HEK293T (cell line): ENCODE measurements around the gene RBM20.

Experiments
- CTCF ChIA-PET: fragments of 350-600 bp; formaldehyde crosslinking; extraction: SDS; loops from one replicate; lab custom pipeline; 2021; ENCODE audit warnings: antibody characterized with exemption, inconsistent platforms; lab: Yijun Ruan, JAX
- POLR2A ChIA-PET: fragments of 350-600 bp; formaldehyde crosslinking; extraction: SDS; loops from one replicate; lab custom pipeline; 2020; ENCODE audit warnings: antibody characterized with exemption, inconsistent platforms; lab: Yijun Ruan, JAX
- DNase-seq: peaks from one replicate; pipeline ENCODE4 v3.0.0; 2012; ENCODE audit warnings: mixed read lengths; ENCODE audit errors: extremely low spot score
- ARNT ChIP-seq: fragments of 450-650 bp; IDR thresholded peaks from 2 replicates; pipeline ENCODE4 v1.6.1; 2017; ENCODE audit warnings: mild to moderate bottlenecking
- BHLHE40 ChIP-seq: fragments of 450-650 bp; IDR thresholded peaks from 2 replicates; pipeline ENCODE4 v1.6.1; 2016; ENCODE audit warnings: mild to moderate bottlenecking, moderate library complexity, borderline replicate concordance
- CTBP1 ChIP-seq: fragments of 450-650 bp; IDR thresholded peaks from 2 replicates; pipeline ENCODE4 v1.6.1; 2016; ENCODE audit warnings: borderline replicate concordance
- ELF4 ChIP-seq: fragments of 450-650 bp; IDR thresholded peaks from 2 replicates; pipeline ENCODE4 v1.6.1; 2017; ENCODE audit warnings: antibody characterized with exemption
- FOXA1 ChIP-seq: fragments of 450-650 bp; IDR thresholded peaks from 2 replicates; pipeline ENCODE4 v1.6.1; 2016; ENCODE audit warnings: mild to moderate bottlenecking
- FOXM1 ChIP-seq: fragments of 450-650 bp; IDR thresholded peaks from 2 replicates; pipeline ENCODE4 v1.6.1; 2017; ENCODE audit warnings: mild to moderate bottlenecking, borderline replicate concordance
- HDGF ChIP-seq: fragments of 450-650 bp; IDR thresholded peaks from 2 replicates; pipeline ENCODE4 v1.6.1; 2017; ENCODE audit warnings: antibody characterized with exemption, borderline replicate concordance
- L3MBTL2 ChIP-seq: fragments of 450-650 bp; conservative IDR thresholded peaks from 2 replicates; pipeline ENCODE4 v1.6.1; 2016; ENCODE audit warnings: mild to moderate bottlenecking
- LEF1 ChIP-seq: fragments of 450-650 bp; IDR thresholded peaks from 2 replicates; pipeline ENCODE4 v1.6.1; 2017; ENCODE audit warnings: mild to moderate bottlenecking, borderline replicate concordance
- NFRKB ChIP-seq: fragments of 450-650 bp; IDR thresholded peaks from 2 replicates; pipeline ENCODE4 v1.6.1; 2016; ENCODE audit warnings: mild to moderate bottlenecking, moderate library complexity
- PKNOX1 ChIP-seq: fragments of 450-650 bp; IDR thresholded peaks from 2 replicates; pipeline ENCODE4 v1.6.1; 2016
- SP1 ChIP-seq: fragments of 450-650 bp; IDR thresholded peaks from 2 replicates; pipeline ENCODE4 v1.6.1; 2017
- SUZ12 ChIP-seq: fragments of 450-650 bp; IDR thresholded peaks from 2 replicates; pipeline ENCODE4 v1.6.1; 2016; ENCODE audit warnings: mild to moderate bottlenecking
- TARDBP ChIP-seq: fragments of 450-650 bp; IDR thresholded peaks from 2 replicates; pipeline ENCODE4 v1.6.1; 2016
- ZNF384 ChIP-seq: fragments of 450-650 bp; IDR thresholded peaks from 2 replicates; pipeline ENCODE4 v1.6.1; 2016

The RBM20 gene

GRCh38 chr10:110779489-110779888 is 135.4 kb downstream of the RBM20 start:
- CTCF ChIA-PET: no interaction called here
- TF ChIP-seq SP1 (no peak), SUZ12 (no peak), PKNOX1 (no peak), TARDBP (no peak), ELF4 (no peak), FOXA1 (no peak), FOXM1 (no peak), NFRKB (no peak)
- POLR2A ChIA-PET: no interaction called here
- no peak for DNase-seq

- TF ChIP-seq ARNT (no peak), L3MBTL2 (no peak), LEF1 (no peak), SUZ12 (no peak), BHLHE40 (no peak), ELF4 (no peak), FOXA1 (no peak), FOXM1 (no peak), HDGF (no peak)
- ChIA-PET CTCF (no interaction called here), POLR2A (no interaction called here)
- no peak for DNase-seq
Measured at GRCh38 chr10:110780704-110781103, 136.6 kb downstream of the RBM20 start.

GRCh38 chr10:110781139-110781538 is 137.0 kb downstream of the RBM20 start:
- POLR2A ChIA-PET: no interaction called here
- CTCF ChIA-PET: no interaction called here
- no peak for DNase-seq
- TF ChIP-seq FOXA1: no peak
- TF ChIP-seq SUZ12: no peak
- no peak for TF ChIP-seq FOXM1
- TF ChIP-seq PKNOX1: no peak
- no peak for TF ChIP-seq BHLHE40
- no peak for TF ChIP-seq CTBP1
- TF ChIP-seq HDGF: no peak
- TF ChIP-seq TARDBP: no peak
- TF ChIP-seq ARNT: no peak
- TF ChIP-seq LEF1: no peak

- no peak for DNase-seq
- no peak for TF ChIP-seq NFRKB
- no peak for TF ChIP-seq SP1
- TF ChIP-seq FOXA1: no peak
- TF ChIP-seq CTBP1: no peak
- no peak for TF ChIP-seq HDGF
- no peak for TF ChIP-seq SUZ12
- TF ChIP-seq FOXM1: no peak
- no peak for TF ChIP-seq TARDBP
- ChIA-PET CTCF (no interaction called here), POLR2A (no interaction called here)
Measured at GRCh38 chr10:110782616-110783015, 138.5 kb downstream of the RBM20 start.

- ChIA-PET CTCF (no interaction called here), POLR2A (no interaction called here)
- no peak for TF ChIP-seq L3MBTL2
- TF ChIP-seq HDGF: no peak
- no peak for TF ChIP-seq PKNOX1
- TF ChIP-seq BHLHE40: no peak
- no peak for TF ChIP-seq FOXA1
- TF ChIP-seq ZNF384: no peak
- no peak for TF ChIP-seq SUZ12
- TF ChIP-seq SP1: no peak
- no peak for TF ChIP-seq FOXM1
- TF ChIP-seq ELF4: no peak
- TF ChIP-seq CTBP1: no peak
- DNase-seq: no peak
Measured at GRCh38 chr10:110783509-110784107, 139.5 kb downstream of the RBM20 start.

GRCh38 chr10:110784198-110784597 is 140.1 kb downstream of the RBM20 start:
- TF ChIP-seq CTBP1 (no peak), PKNOX1 (no peak), FOXM1 (no peak), SUZ12 (no peak), SP1 (no peak), HDGF (no peak), ELF4 (no peak)
- ChIA-PET POLR2A (no interaction called here), CTCF (no interaction called here)
- DNase-seq: no peak

- TF ChIP-seq LEF1: no peak
- TF ChIP-seq BHLHE40: no peak
- TF ChIP-seq FOXM1: no peak
- TF ChIP-seq HDGF: no peak
- TF ChIP-seq FOXA1: no peak
- TF ChIP-seq ARNT: no peak
- TF ChIP-seq NFRKB: no peak
- no peak for TF ChIP-seq SUZ12
- ChIA-PET POLR2A (interaction anchor here (0.6 kb wide), 1 partner anchor 131 kb away, joined by 3 read pairs; no protein-coding TSS in a partner anchor), CTCF (interaction anchor here (0.8 kb wide), 1 partner anchor 17 kb away, joined by 6 read pairs; no protein-coding TSS in a partner anchor)
- no peak for DNase-seq
Measured at GRCh38 chr10:110786172-110786571, 142.0 kb downstream of the RBM20 start.
